Jurkat, Clone E6-1 (cell line): ENCODE data around the gene NAXD.
A peak's percentile ranks its signal among the peaks of the same experiment; 100 is the strongest.
"Not testable (repeated sequence)": the region's sequence is repeated elsewhere in the genome, so short reads cannot be mapped to it uniquely, and the experiment has no call there.

Experiments
- DNase-seq: peaks from one replicate; pipeline ENCODE4 v3.0.0-alpha.2; 2011; ENCODE audit warnings: low read depth, low spot score
- H3K4me3 ChIP-seq: 2 replicates; pipeline ENCODE4 v1.5.1; 2011; ENCODE audit warnings: mild to moderate bottlenecking, low read length, control low read depth, moderate library complexity

NAXD gene

GRCh38 chr13:110653851-110654250, 38.5 kb downstream of the NAXD start:
- DNase-seq = no peak
- H3K4me3 ChIP-seq = no peak overlapping the region

- H3K4me3 ChIP-seq = no peak overlapping the region
- DNase-seq = no peak
Observed at GRCh38 chr13:110657196-110657595, 41.9 kb downstream of the NAXD start.

GRCh38 chr13:110658218-110658911, 43.0 kb downstream of the NAXD start:
- peak; percentile 66 for DNase-seq
- not testable (repeated sequence) for H3K4me3 ChIP-seq

GRCh38 chr13:110661256-110661655, 45.9 kb downstream of the NAXD start:
- H3K4me3 ChIP-seq = no peak overlapping the region
- DNase-seq = no peak

- H3K4me3 ChIP-seq = no peak overlapping the region
- no peak for DNase-seq
Observed at GRCh38 chr13:110662091-110662490, 46.7 kb downstream of the NAXD start.

- DNase-seq = no peak
- H3K4me3 ChIP-seq = no peak overlapping the region
Observed at GRCh38 chr13:110662777-110663443, 47.6 kb downstream of the NAXD start.

- DNase-seq = no peak
- no peak overlapping the region for H3K4me3 ChIP-seq
Observed at GRCh38 chr13:110663491-110663890, 48.1 kb downstream of the NAXD start.

- no peak overlapping the region for H3K4me3 ChIP-seq
- DNase-seq = no peak
Observed at GRCh38 chr13:110664041-110664440, 48.7 kb downstream of the NAXD start.

GRCh38 chr13:110664673-110665072, 49.3 kb downstream of the NAXD start:
- DNase-seq = no peak
- H3K4me3 ChIP-seq = no peak overlapping the region

- DNase-seq = no peak
- H3K4me3 ChIP-seq = no peak overlapping the region
Observed at GRCh38 chr13:110665491-110666254, 50.3 kb downstream of the NAXD start.

- DNase-seq = no peak
- no peak overlapping the region for H3K4me3 ChIP-seq
Observed at GRCh38 chr13:110666255-110666533, 50.8 kb downstream of the NAXD start.

GRCh38 chr13:110669036-110669435, 53.7 kb downstream of the NAXD start:
- no peak for DNase-seq
- no peak overlapping the region for H3K4me3 ChIP-seq

- not testable (repeated sequence) for H3K4me3 ChIP-seq, DNase-seq
Observed at GRCh38 chr13:110669814-110670213, 54.5 kb downstream of the NAXD start.

GRCh38 chr13:110676595-110677587, 61.5 kb downstream of the NAXD start:
- no peak for DNase-seq

GRCh38 chr13:110677731-110678545, 62.6 kb downstream of the NAXD start:
- no peak for DNase-seq
- H3K4me3 ChIP-seq = no peak overlapping the region

More at GRCh38 chr13:110676595-110677587, 61.5 kb downstream of the NAXD start:
- H3K4me3 ChIP-seq = no peak overlapping the region

GRCh38 chr13:110680852-110681251, 65.5 kb downstream of the NAXD start:
- H3K4me3 ChIP-seq = no peak overlapping the region
- peak; percentile 27 for DNase-seq

GRCh38 chr13:110681868-110682550, 66.7 kb downstream of the NAXD start:
- no peak for DNase-seq
- H3K4me3 ChIP-seq = no peak overlapping the region

- no peak overlapping the region for H3K4me3 ChIP-seq
- no peak for DNase-seq
Observed at GRCh38 chr13:110682746-110683145, 67.4 kb downstream of the NAXD start.
